Mesenchymal stem cell (in vitro differentiated cells and primary cell): ENCODE results near the gene SNAP25.

Experiments used
- DNase-seq: peaks from one replicate; pipeline ENCODE4 v3.0.0-alpha.2; 2013
- H2AFZ ChIP-seq: one replicate; pipeline ENCODE4 v1.6.1; 2013; ENCODE audit warnings: low read depth, mild to moderate bottlenecking, control low read depth, inconsistent platforms, low read length, moderate library complexity
- H2AK5ac ChIP-seq: 2 replicates; pipeline ENCODE4 v1.6.1; 2013; ENCODE audit warnings: low read length, moderate library complexity, mild to moderate bottlenecking, inconsistent platforms; ENCODE audit not compliant: severe bottlenecking
- H2BK120ac ChIP-seq: one replicate; pipeline ENCODE4 v1.6.1; 2013; ENCODE audit warnings: low read depth, mild to moderate bottlenecking, inconsistent platforms, low read length, moderate library complexity
- H2BK12ac ChIP-seq, 2 experiments: one replicate each; pipeline ENCODE4 v1.6.1; 2013; ENCODE audit warnings: inconsistent platforms in 2 of 2, low read length in 2 of 2, mild to moderate bottlenecking in 2 of 2, moderate library complexity in 2 of 2, control low read depth in 1 of 2
- H2BK15ac ChIP-seq: one replicate; pipeline ENCODE4 v1.6.1; 2013; ENCODE audit warnings: mild to moderate bottlenecking, low read depth, inconsistent platforms; ENCODE audit not compliant: poor library complexity, severe bottlenecking
- H2BK5ac ChIP-seq: 2 replicates; pipeline ENCODE4 v1.6.1; 2013; ENCODE audit warnings: low read depth, mild to moderate bottlenecking, low read length, control low read depth, inconsistent platforms; ENCODE audit not compliant: poor library complexity, severe bottlenecking
- H3K14ac ChIP-seq, 2 experiments: one replicate each; pipeline ENCODE4 v1.6.1; 2013; ENCODE audit warnings: inconsistent platforms in 2 of 2, low read length in 2 of 2, control low read depth in 1 of 2, mild to moderate bottlenecking in 1 of 2, moderate library complexity in 1 of 2
- H3K18ac ChIP-seq, 2 experiments: one replicate each; pipeline ENCODE4 v1.6.1; 2013; ENCODE audit warnings: inconsistent platforms in 2 of 2, low read length in 2 of 2, control low read depth in 1 of 2, low read depth in 1 of 2, mild to moderate bottlenecking in 1 of 2
- H3K23ac ChIP-seq, 2 experiments: one replicate each; pipeline ENCODE4 v1.6.1; 2013; ENCODE audit warnings: inconsistent platforms in 2 of 2, low read length in 2 of 2, mild to moderate bottlenecking in 2 of 2, moderate library complexity in 2 of 2, control low read depth in 1 of 2
- H3K27ac ChIP-seq: 2 replicates; pipeline ENCODE4 v1.5.1; 2013; ENCODE audit warnings: mild to moderate bottlenecking, moderate library complexity, low read length, control low read depth, inconsistent platforms; ENCODE audit not compliant: poor library complexity, severe bottlenecking
- H3K27me3 ChIP-seq, 2 experiments: 2 replicates each; pipeline versions ENCODE4 v1.6.1 to v1.7.0; 2013; ENCODE audit warnings: low read length in 2 of 2, mild to moderate bottlenecking in 2 of 2, moderate library complexity in 2 of 2, control low read depth in 1 of 2, inconsistent platforms in 1 of 2; ENCODE audit not compliant: control insufficient read depth in 1 of 2, insufficient read depth in 1 of 2
- H3K36me3 ChIP-seq, 2 experiments: 2 replicates each; pipeline versions ENCODE4 v1.6.1 to v1.7.0; 2013; ENCODE audit warnings: low read length in 2 of 2, control low read depth in 1 of 2, inconsistent platforms in 1 of 2, low read depth in 1 of 2, mild to moderate bottlenecking in 1 of 2; ENCODE audit not compliant: insufficient read depth in 2 of 2, control insufficient read depth in 1 of 2
- H3K4ac ChIP-seq, 2 experiments: one replicate each; pipeline ENCODE4 v1.6.1; 2013; ENCODE audit warnings: inconsistent platforms in 2 of 2, low read length in 2 of 2, mild to moderate bottlenecking in 2 of 2, moderate library complexity in 2 of 2, control low read depth in 1 of 2, low read depth in 1 of 2
- H3K4me1 ChIP-seq: 2 replicates; pipeline ENCODE4 v1.6.1; 2013; ENCODE audit warnings: low read depth, low read length, control low read depth; ENCODE audit not compliant: control insufficient read depth, insufficient read depth
- H3K4me2 ChIP-seq: 2 replicates; pipeline ENCODE4 v1.6.1; 2013; ENCODE audit warnings: low read length, mild to moderate bottlenecking, inconsistent platforms; ENCODE audit not compliant: poor library complexity, severe bottlenecking
- H3K4me3 ChIP-seq, 2 experiments: 2 replicates each; pipeline versions ENCODE4 v1.5.1 to v1.7.0; 2013; ENCODE audit warnings: low read length in 2 of 2, mild to moderate bottlenecking in 2 of 2, control low read depth in 1 of 2, low read depth in 1 of 2; ENCODE audit not compliant: insufficient read depth in 1 of 2
- H3K79me1 ChIP-seq: replicated peaks from 2 replicates; pipeline ENCODE4 v1.6.1; 2013; ENCODE audit warnings: mild to moderate bottlenecking, control low read depth, low read length, inconsistent platforms; ENCODE audit not compliant: poor library complexity, severe bottlenecking
- H3K9ac ChIP-seq: 2 replicates; pipeline ENCODE4 v1.7.0; 2013; ENCODE audit warnings: mild to moderate bottlenecking, low read length, moderate library complexity
- H3K9me3 ChIP-seq: 2 replicates; pipeline ENCODE4 v1.7.0; 2013; ENCODE audit warnings: mild to moderate bottlenecking, low read length; ENCODE audit not compliant: control insufficient read depth
- H4K8ac ChIP-seq: one replicate; pipeline ENCODE4 v1.6.1; 2013; ENCODE audit warnings: inconsistent platforms, mild to moderate bottlenecking, low read length, moderate library complexity
- H4K91ac ChIP-seq: one replicate; pipeline ENCODE4 v1.6.1; 2013; ENCODE audit warnings: mild to moderate bottlenecking, low read length, inconsistent platforms
- WGBS: methylation state at CpG from one replicate; pipeline ENCODE4 v1.1.7; 2013; ENCODE audit warnings: mixed read lengths; 5-methylcytosine and 5-hydroxymethylcytosine counted together

Gene SNAP25

GRCh38 chr20:10309326-10309725 is 90.7 kb downstream of the SNAP25 start:
- peaks cover 3% of the 10 kb centered on the region for H3K4me1 ChIP-seq
- H2AK5ac ChIP-seq = no peak overlapping the region
- peak overlapping the region in 1 of 2 experiments; percentile 7 for H3K4me3 ChIP-seq
- H3K4ac ChIP-seq = no peak overlapping the region
- H2BK5ac ChIP-seq = no peak overlapping the region
- no peak overlapping the region for H4K8ac ChIP-seq
- no peak overlapping the region for H3K23ac ChIP-seq
- no peaks in the 10 kb centered on the region for H3K9me3 ChIP-seq
- H2AFZ ChIP-seq = no peak overlapping the region
- H3K9ac ChIP-seq = peak overlapping the region; percentile 7
- no peaks in the 10 kb centered on the region for H3K36me3 ChIP-seq
- 17% methylated on average over 2 of the region's 2 CpGs for WGBS
- DNase-seq = peak; percentile 81
- H2BK120ac ChIP-seq = peak overlapping the region; percentile 76
- no peaks in the 10 kb centered on the region for H3K79me1 ChIP-seq
- peak overlapping the region; percentile 8 for H3K27ac ChIP-seq
- no peaks in the 10 kb centered on the region for H3K27me3 ChIP-seq
- H2BK15ac ChIP-seq = no peak overlapping the region
- no peak overlapping the region for H4K91ac ChIP-seq
- no peak overlapping the region for H3K18ac ChIP-seq
- no peak overlapping the region for H3K14ac ChIP-seq
- no peak overlapping the region for H3K4me2 ChIP-seq
- H2BK12ac ChIP-seq = peak overlapping the region in 1 of 2 experiments; percentile 50

- Histone ChIP-seq H4K8ac (no peak overlapping the region), H2AFZ (no peak overlapping the region), H2AK5ac (no peak overlapping the region), H3K18ac (no peak overlapping the region), H3K9ac (no peak overlapping the region), H2BK5ac (no peak overlapping the region), H3K9me3 (peaks cover 5% of the 10 kb centered on the region), H3K14ac (no peak overlapping the region), H3K23ac (no peak overlapping the region), H3K4me1 (peaks cover 3% of the 10 kb centered on the region), H3K27ac (no peak overlapping the region), H2BK12ac (no peak overlapping the region), H3K36me3 (no peaks in the 10 kb centered on the region), H3K4ac (peak overlapping the region in 1 of 2 experiments; percentile 55), H3K4me2 (no peak overlapping the region), H4K91ac (no peak overlapping the region), H3K27me3 (no peaks in the 10 kb centered on the region), H3K4me3 (no peak overlapping the region), H3K79me1 (no peaks in the 10 kb centered on the region), H2BK15ac (no peak overlapping the region), H2BK120ac (no peak overlapping the region)
- no CpG with 5 or more reads among the region's 1 CpG for WGBS
- DNase-seq = no peak
These were observed 93.5 kb downstream of the SNAP25 start for GRCh38 chr20:10312111-10312510.

- peak; percentile 24 for DNase-seq
- Histone ChIP-seq H3K18ac (no peak overlapping the region), H3K9ac (no peak overlapping the region), H3K14ac (no peak overlapping the region), H2AK5ac (no peak overlapping the region), H3K4me3 (peak overlapping the region in 1 of 2 experiments; percentile 8), H2BK120ac (no peak overlapping the region), H3K4me1 (peaks cover 3% of the 10 kb centered on the region), H3K4me2 (no peak overlapping the region), H3K27ac (no peak overlapping the region), H4K8ac (no peak overlapping the region), H3K79me1 (no peaks in the 10 kb centered on the region), H2BK12ac (no peak overlapping the region), H3K23ac (no peak overlapping the region), H2BK15ac (peak overlapping the region; percentile 56), H3K9me3 (peaks cover 5% of the 10 kb centered on the region), H3K4ac (no peak overlapping the region), H3K36me3 (no peaks in the 10 kb centered on the region), H3K27me3 (no peaks in the 10 kb centered on the region), H2BK5ac (no peak overlapping the region), H2AFZ (no peak overlapping the region), H4K91ac (no peak overlapping the region)
These were observed 94.6 kb downstream of the SNAP25 start for GRCh38 chr20:10313215-10313614.

- H2BK5ac ChIP-seq = no peak overlapping the region
- no peak overlapping the region for H3K4ac ChIP-seq
- H3K18ac ChIP-seq = no peak overlapping the region
- no peak overlapping the region for H2AFZ ChIP-seq
- H3K79me1 ChIP-seq = no peaks in the 10 kb centered on the region
- H3K36me3 ChIP-seq = no peaks in the 10 kb centered on the region
- no peak overlapping the region for H3K14ac ChIP-seq
- H4K91ac ChIP-seq = no peak overlapping the region
- H3K9me3 ChIP-seq = peaks cover 5% of the 10 kb centered on the region
- DNase-seq = peak; percentile 16
- no peak overlapping the region for H2BK120ac ChIP-seq
- WGBS = 6% methylated on average over 3 of the region's 3 CpGs
- no peak overlapping the region for H3K27ac ChIP-seq
- H2AK5ac ChIP-seq = no peak overlapping the region
- peaks cover under 1% of the 10 kb centered on the region for H3K4me1 ChIP-seq
- H4K8ac ChIP-seq = no peak overlapping the region
- no peak overlapping the region for H3K4me2 ChIP-seq
- H2BK15ac ChIP-seq = no peak overlapping the region
- H2BK12ac ChIP-seq = no peak overlapping the region
- no peak overlapping the region for H3K23ac ChIP-seq
- peak overlapping the region in 1 of 2 experiments; percentile 8 for H3K4me3 ChIP-seq
- H3K27me3 ChIP-seq = no peaks in the 10 kb centered on the region
- peak overlapping the region; percentile 62 for H3K9ac ChIP-seq
These were observed 95.1 kb downstream of the SNAP25 start for GRCh38 chr20:10313701-10314100.
